Omental fat pad (tissue), 4 donors: ENCODE results near the gene FASTKD1. TPM values are rescaled to one million over a fixed set of nuclear protein-coding genes. Genes with fewer than 3 reads are reported as not detected.
"Not testable (repeated sequence)": the region's sequence is repeated elsewhere in the genome, so short reads cannot be mapped to it uniquely, and the experiment has no call there.

Experiments used
- ATAC-seq: fragments of 150-250 bp; one replicate; pipeline ENCODE4 v1.9.1; 2016; ENCODE audit warnings: mild to moderate bottlenecking, moderate library complexity; ENCODE audit not compliant: low FRiP score
- DNase-seq: peaks from one replicate; pipeline ENCODE4 v3.0.0-alpha.2; 2019; ENCODE audit warnings: low spot score
- CTCF ChIP-seq, 3 donors: fragments of 450-650 bp; IDR thresholded peaks; one replicate each; pipeline ENCODE4 v1.5.1; 2016 to 2017; ENCODE audit warnings: antibody characterized with exemption in 3 of 3, mild to moderate bottlenecking in 3 of 3, moderate library complexity in 2 of 3
- total RNA-seq, 4 donors: library from RNA; depleted of rRNA; stranded (reverse); fragments of >200 nt; gene quantifications; one replicate each; pipeline ENCODE4 v1.1.0, GENCODE V29; 2016

FASTKD1 gene
- total RNA-seq, 4 donors from 2014 or later = 11.7 to 23.1 (median 16.9) TPM

GRCh38 chr2:169599568-169599967 lies 25.9 kb upstream of the FASTKD1 start:
- DNase-seq (no peak), ATAC-seq (no peak)

GRCh38 chr2:169598982-169599381 lies 25.3 kb upstream of the FASTKD1 start:
- TF ChIP-seq CTCF (IDR thresholded peaks at IDR 0.05) = no peak
- ATAC-seq (no peak), DNase-seq (no peak)

More at GRCh38 chr2:169599568-169599967, 25.9 kb upstream of the FASTKD1 start:
- TF ChIP-seq CTCF (IDR thresholded peaks at IDR 0.05) = no peak

GRCh38 chr2:169596546-169596945 lies 22.9 kb upstream of the FASTKD1 start:
- not testable (repeated sequence) for ATAC-seq

GRCh38 chr2:169590804-169591203 lies 17.1 kb upstream of the FASTKD1 start:
- no peak for DNase-seq
- ATAC-seq = no peak
- TF ChIP-seq CTCF (IDR thresholded peaks at IDR 0.05) = no peak

More at GRCh38 chr2:169596546-169596945, 22.9 kb upstream of the FASTKD1 start:
- DNase-seq = not testable (repeated sequence)

- ATAC-seq = no peak
- TF ChIP-seq CTCF (IDR thresholded peaks at IDR 0.05) = no peak
- DNase-seq = no peak
These were observed 12.0 kb upstream of the FASTKD1 start for GRCh38 chr2:169585673-169586072.

GRCh38 chr2:169584005-169584877 lies 10.6 kb upstream of the FASTKD1 start, which contains the start of gene PPIG:
Gene PPIG, plus strand, starts transcription at chr2:169584351. Its CDS starts 19,691 bp downstream, at chr2:169604042.
- TF ChIP-seq CTCF (IDR thresholded peaks at IDR 0.05) = no peak
- peak; percentile 79 for DNase-seq
- peak; percentile 96 for ATAC-seq

GRCh38 chr2:169583518-169583917 lies 9.9 kb upstream of the FASTKD1 start:
- no peak for TF ChIP-seq CTCF (IDR thresholded peaks at IDR 0.05)
- no peak for ATAC-seq

GRCh38 chr2:169582552-169583266 lies 9.0 kb upstream of the FASTKD1 start:
- DNase-seq, ATAC-seq: not testable (repeated sequence)

More at GRCh38 chr2:169583518-169583917, 9.9 kb upstream of the FASTKD1 start:
- DNase-seq = no peak
